Mucosa of stomach (tissue), 1 donor: Measurements from ENCODE around the gene CDCA5.
A peak's percentile ranks its signal among the peaks of the same experiment; 100 is the strongest.

Source experiments
- H3K27me3 ChIP-seq: one replicate; pipeline ENCODE4 v1.7.0; 2013; ENCODE audit warnings: mild to moderate bottlenecking, low read length; ENCODE audit not compliant: control insufficient read depth, insufficient read depth
- H3K36me3 ChIP-seq: one replicate; pipeline ENCODE4 v1.7.0; 2013; ENCODE audit warnings: low read length; ENCODE audit not compliant: control insufficient read depth, insufficient read depth
- H3K4me1 ChIP-seq: one replicate; pipeline ENCODE4 v1.7.0; 2013; ENCODE audit warnings: mild to moderate bottlenecking, low read length; ENCODE audit not compliant: control insufficient read depth, insufficient read depth
- H3K4me3 ChIP-seq: one replicate; pipeline ENCODE4 v1.7.0; 2013; ENCODE audit warnings: low read length
- H3K9ac ChIP-seq: one replicate; pipeline ENCODE4 v1.7.0; 2013; ENCODE audit warnings: mild to moderate bottlenecking, low read length, moderate library complexity
- H3K9me3 ChIP-seq: one replicate; pipeline ENCODE4 v1.7.0; 2013; ENCODE audit warnings: mild to moderate bottlenecking, low read length, moderate library complexity; ENCODE audit not compliant: control insufficient read depth
- donor health status: Pancreatic carcinoma.

Gene CDCA5

GRCh38 chr11:65040520-65040846 lies 43.4 kb downstream of the CDCA5 start:
- no peaks in the 10 kb centered on the region for H3K9me3 ChIP-seq
- H3K36me3 ChIP-seq, result peaks cover 5% of the 10 kb centered on the region
- H3K9ac ChIP-seq, result peak overlapping the region; percentile 65
- peak overlapping the region; percentile 71 for H3K4me3 ChIP-seq
- H3K4me1 ChIP-seq, result no peaks in the 10 kb centered on the region
- no peaks in the 10 kb centered on the region for H3K27me3 ChIP-seq

GRCh38 chr11:65036931-65037330 lies 46.9 kb downstream of the CDCA5 start:
- peaks cover 3% of the 10 kb centered on the region for H3K36me3 ChIP-seq
- no peaks in the 10 kb centered on the region for H3K9me3 ChIP-seq
- H3K9ac ChIP-seq, result no peak overlapping the region
- no peaks in the 10 kb centered on the region for H3K4me1 ChIP-seq
- H3K4me3 ChIP-seq, result no peak overlapping the region
- no peaks in the 10 kb centered on the region for H3K27me3 ChIP-seq

GRCh38 chr11:65035579-65035978 lies 48.3 kb downstream of the CDCA5 start:
- Histone ChIP-seq H3K4me3 (no peak overlapping the region), H3K27me3 (no peaks in the 10 kb centered on the region), H3K36me3 (peaks cover 3% of the 10 kb centered on the region)

DNA sequence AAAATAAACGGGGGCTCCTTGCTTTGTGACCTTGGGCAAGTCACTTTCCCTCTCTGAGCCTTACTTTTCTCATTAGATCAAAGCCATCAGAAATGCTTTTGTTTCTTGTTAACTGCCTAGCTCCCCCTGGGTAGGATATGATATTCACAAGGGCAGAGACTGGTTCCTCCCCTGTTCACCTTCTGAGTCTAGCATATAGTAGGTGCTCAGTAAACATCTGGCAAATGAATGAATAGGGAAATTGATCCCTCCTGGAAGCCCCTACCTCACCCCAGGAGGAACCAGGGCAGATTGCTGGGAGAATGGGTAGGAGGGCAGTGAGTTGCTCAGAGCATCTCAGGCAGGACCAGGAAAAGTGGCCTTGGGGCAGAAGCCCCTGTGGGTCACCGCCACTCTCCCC lies 49.4 kb downstream of the CDCA5 start:
- Histone ChIP-seq H3K36me3 (peaks cover 3% of the 10 kb centered on the region), H3K9me3 (no peaks in the 10 kb centered on the region), H3K27me3 (no peaks in the 10 kb centered on the region), H3K9ac (no peak overlapping the region), H3K4me3 (no peak overlapping the region), H3K4me1 (no peaks in the 10 kb centered on the region)

More at GRCh38 chr11:65035579-65035978, 48.3 kb downstream of the CDCA5 start:
- Histone ChIP-seq H3K9ac (no peak overlapping the region), H3K4me1 (no peaks in the 10 kb centered on the region), H3K9me3 (no peaks in the 10 kb centered on the region)

DNA sequence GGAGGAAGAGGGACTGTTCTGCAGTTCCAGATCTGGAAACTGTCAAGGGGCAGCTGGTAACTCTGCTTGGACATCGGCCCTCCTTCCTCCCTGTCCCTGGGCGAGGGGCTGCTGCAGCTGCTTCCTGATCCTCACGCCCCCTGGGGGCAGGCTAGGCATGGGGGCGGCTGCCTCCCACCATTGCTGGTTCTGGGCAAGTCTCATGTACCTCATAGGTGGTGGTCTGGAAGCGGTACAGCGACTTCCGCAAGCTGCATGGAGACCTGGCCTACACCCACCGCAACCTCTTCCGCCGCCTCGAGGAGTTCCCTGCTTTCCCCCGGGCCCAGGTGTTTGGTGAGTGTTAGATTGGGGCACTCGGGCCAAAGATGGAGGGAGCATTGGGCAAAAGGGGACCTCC lies 51.6 kb downstream of the CDCA5 start:
- no peak overlapping the region for H3K9ac ChIP-seq
- no peak overlapping the region for H3K4me3 ChIP-seq
- H3K9me3 ChIP-seq, result no peaks in the 10 kb centered on the region
- peaks cover 5% of the 10 kb centered on the region for H3K4me1 ChIP-seq
- H3K36me3 ChIP-seq, result peaks cover 3% of the 10 kb centered on the region
- no peaks in the 10 kb centered on the region for H3K27me3 ChIP-seq
